Measurements from ENCODE around the gene NEK7.

- no peak for TF ChIP-seq CTCF (IDR thresholded peaks at IDR 0.05)
- TF ChIP-seq ZFX (IDR thresholded peaks at IDR 0.05; ENCODE audit: borderline replicate concordance): no peak
These were observed 18.8 kb downstream of the NEK7 start for GRCh38 chr1:198175423-198176170.
